Measurements from ENCODE around the gene CRB2.
A peak's percentile ranks its signal among the peaks of the same experiment; 100 is the strongest.

CRB2 gene

DNA sequence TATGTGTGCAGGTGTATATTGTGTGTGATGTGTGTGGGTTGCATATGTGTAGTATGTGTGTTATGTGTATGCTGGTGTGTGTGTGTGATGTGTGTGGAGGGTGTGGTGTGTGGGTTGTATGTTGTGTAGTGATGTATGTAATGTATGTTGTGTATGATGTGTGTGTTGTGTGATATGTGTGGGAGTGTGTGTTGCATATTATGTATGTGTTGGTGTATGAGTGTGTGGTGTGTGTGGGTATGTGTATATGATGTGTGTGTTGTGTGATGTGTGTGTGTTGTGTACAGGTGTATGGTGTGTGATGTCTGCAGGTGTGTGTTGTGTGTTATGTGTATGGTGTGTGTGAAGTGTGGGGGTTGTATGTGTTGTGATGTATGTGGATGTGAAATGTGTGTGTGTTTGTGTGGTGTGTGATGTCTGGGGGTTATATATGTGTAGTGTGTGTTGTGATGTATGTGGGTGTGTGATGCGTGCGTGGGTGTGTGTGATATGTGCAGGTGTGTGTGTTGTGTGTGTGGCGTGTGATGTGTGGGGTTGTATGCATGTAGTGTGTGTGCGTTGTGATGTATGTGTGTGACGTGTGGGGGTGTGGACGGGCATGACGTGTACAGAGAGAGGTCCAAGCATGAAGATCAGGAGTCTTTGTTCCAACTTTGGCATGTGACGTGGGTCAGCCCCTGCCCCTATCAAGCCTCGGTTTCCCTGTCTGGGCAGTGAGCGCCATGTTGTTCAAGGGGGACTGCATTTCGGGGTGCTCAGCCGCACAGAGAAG lies 8.5 kb upstream of the CRB2 start:
- no peak for DNase-seq (ENCODE audit: low read depth in 1 of 2, low spot score in 1 of 2)

DNA sequence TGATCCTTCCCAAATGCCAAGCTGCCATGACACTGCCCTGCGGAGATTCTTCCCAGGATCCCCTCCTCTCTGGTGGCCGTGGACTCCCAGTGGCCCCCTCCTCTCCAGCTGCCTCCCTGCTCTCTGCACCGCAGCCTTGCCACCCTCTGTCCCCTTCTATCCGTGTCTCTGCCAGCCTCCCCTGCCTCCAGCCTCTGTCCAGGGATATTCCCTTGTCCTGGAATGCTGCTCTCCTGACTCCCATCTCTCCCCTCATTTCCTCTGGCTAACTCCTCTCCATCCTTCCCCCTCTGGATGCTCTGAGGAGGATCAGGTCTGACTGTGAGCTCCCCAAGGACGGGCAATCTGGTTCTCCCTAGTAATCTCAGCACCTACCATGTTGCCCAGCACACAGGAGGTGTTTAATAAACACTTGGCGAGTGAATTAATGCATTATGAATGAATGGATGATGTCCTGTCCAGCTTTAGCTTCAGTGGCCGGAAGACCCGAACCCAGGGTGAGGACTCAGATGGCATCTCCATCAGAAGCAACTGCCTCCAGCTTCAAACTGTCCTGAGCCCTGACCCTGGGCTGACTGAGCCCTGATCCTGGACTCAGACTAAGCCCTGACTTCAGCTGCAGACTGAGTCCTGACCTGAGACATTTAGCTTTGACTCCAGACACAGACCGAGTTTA lies 7.5 kb upstream of the CRB2 start:
- no peak for DNase-seq (ENCODE audit: low read depth in 1 of 2, low spot score in 1 of 2)

- DNase-seq (ENCODE audit: low read depth in 1 of 2, low spot score in 1 of 2) = no peak
These were observed 7.0 kb upstream of the CRB2 start for GRCh38 chr9:123349033-123349432.

- DNase-seq (ENCODE audit: low read depth in 1 of 2, low spot score in 1 of 2) = peak; percentile 48 to 71
These were observed 6.1 kb upstream of the CRB2 start for GRCh38 chr9:123349691-123350480.

GRCh38 chr9:123350590-123351310 lies 5.2 kb upstream of the CRB2 start:
- no peak for DNase-seq (ENCODE audit: low read depth in 1 of 2, low spot score in 1 of 2)

- DNase-seq (ENCODE audit: low read depth in 1 of 2, low spot score in 1 of 2) = no peak
These were observed 3.0 kb upstream of the CRB2 start for GRCh38 chr9:123353041-123353440.

DNA sequence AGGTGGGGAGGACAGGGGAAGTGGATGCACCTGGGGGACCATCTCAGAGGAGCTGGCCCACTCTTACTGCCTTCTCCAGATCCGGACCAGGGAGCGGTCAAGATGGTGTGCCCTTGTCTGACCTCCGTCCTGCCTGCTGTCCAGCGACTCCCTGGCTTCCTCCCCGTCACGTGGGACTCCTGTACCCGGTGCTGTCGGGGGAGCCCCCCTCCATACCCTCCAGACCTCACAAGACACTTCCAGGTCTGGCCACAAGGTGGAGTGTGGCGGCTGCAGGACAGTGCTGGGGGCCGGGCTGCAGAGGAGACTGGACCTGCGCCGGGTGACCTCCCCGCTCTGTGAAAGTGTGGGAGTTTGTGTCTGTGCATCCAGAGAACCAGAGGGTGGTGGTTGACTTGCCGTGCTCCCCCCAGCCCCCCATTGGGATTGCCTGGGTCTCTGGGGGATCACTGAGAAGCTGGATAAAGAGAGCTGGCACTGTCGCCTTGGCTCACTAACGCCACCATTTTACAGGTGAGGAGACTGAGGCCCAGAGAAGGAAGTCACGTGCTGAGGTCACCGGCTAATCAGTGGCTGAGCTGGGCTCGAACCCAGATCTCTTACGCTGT lies 1.9 kb upstream of the CRB2 start:
- DNase-seq (ENCODE audit: low read depth in 1 of 2, low spot score in 1 of 2) = peak; percentile 13 to 18

- DNase-seq (ENCODE audit: low read depth in 1 of 2, low spot score in 1 of 2) = no peak
These were observed 1.0 kb upstream of the CRB2 start for GRCh38 chr9:123354806-123355508.

DNA sequence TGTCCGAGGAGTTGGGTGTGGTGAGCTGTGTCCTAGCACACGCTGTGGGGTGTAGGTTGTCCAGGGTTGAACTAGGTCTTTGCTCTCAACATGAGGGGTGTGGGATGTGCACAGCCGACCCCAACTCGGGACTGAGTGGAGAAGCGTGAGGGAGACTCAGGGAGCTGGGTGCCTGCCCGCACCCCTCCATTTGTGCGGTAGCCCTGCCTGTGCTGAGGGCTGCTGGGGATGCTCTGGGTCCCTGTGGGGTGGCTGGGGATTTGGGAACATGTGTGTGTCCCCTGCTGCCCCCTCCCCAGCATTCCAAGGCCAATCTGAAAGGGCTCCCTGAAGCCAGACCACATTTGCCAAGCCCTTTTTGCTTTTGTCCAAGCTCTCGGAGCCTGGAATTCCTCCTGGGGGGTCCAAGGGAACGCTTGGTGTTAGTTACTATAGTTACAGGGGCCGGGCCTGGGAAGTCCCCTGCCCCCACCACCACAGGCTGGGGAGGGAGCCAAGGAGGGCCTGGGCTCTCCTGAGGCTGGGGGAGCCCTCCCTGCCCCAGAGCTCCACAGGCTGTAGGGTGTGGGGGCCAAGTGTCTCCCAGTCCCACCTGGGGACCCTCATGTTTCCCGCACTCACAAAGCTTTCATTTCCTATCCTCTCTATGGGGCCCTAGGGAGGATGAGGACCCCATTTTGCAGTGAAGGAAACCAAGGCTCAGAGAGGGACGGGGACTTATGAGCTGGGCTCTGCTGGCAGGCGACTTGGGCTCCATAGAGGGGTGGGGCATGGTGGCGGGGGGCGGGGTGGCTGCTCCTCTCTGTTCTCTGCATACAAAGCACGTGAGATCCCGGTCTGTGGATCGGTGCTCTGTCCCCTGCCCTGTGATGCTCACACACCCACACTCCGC lies 1.1 kb downstream of the CRB2 start:
- DNase-seq (ENCODE audit: low read depth in 1 of 2, low spot score in 1 of 2) = no peak

- no peak for DNase-seq (ENCODE audit: low read depth in 1 of 2, low spot score in 1 of 2)
These were observed 1.7 kb downstream of the CRB2 start for GRCh38 chr9:123357743-123358059.

DNA sequence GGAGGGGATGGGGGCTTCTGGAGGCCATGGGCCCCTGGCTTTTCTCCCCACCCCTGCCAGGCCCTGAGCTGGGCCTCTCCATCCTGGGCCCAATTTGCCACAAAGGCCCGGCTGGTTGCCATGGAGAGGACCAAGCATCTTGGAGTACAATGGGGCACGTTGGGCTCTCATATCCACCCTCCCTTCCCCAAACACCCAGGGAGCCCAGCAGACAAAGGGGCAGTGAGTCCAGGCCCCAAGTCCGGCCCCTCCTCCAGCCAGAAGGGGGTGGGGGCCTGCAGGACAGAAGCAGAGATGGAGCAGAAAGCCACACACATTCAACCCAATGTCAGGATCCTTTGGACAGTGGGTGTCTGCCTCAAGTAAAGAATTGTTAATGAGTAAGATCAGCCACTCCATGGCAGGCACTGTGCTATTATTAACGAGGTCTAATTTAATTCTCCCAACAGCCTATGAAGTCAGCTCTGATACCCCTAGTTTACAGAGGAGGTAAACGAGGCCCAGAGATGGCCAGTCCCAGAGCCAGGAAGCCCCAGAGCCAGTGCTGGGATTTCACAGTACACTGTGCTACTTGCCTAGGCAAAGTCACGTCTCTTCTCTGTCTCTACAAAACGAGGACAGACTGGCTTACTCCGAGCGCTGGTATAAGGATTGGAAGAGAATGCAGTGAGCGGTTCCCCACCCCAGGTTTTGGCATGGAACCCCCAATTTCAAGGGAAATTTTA lies 2.3 kb downstream of the CRB2 start:
- no peak for DNase-seq (ENCODE audit: low read depth in 1 of 2, low spot score in 1 of 2)

- DNase-seq (ENCODE audit: low read depth in 1 of 2, low spot score in 1 of 2) = no peak
These were observed 3.1 kb downstream of the CRB2 start for GRCh38 chr9:123359106-123359505.

GRCh38 chr9:123359546-123359945 lies 3.5 kb downstream of the CRB2 start:
- no peak for DNase-seq (ENCODE audit: low read depth in 1 of 2, low spot score in 1 of 2)

- DNase-seq (ENCODE audit: low read depth in 1 of 2, low spot score in 1 of 2) = no peak
These were observed 4.4 kb downstream of the CRB2 start for GRCh38 chr9:123360161-123361085.

DNA sequence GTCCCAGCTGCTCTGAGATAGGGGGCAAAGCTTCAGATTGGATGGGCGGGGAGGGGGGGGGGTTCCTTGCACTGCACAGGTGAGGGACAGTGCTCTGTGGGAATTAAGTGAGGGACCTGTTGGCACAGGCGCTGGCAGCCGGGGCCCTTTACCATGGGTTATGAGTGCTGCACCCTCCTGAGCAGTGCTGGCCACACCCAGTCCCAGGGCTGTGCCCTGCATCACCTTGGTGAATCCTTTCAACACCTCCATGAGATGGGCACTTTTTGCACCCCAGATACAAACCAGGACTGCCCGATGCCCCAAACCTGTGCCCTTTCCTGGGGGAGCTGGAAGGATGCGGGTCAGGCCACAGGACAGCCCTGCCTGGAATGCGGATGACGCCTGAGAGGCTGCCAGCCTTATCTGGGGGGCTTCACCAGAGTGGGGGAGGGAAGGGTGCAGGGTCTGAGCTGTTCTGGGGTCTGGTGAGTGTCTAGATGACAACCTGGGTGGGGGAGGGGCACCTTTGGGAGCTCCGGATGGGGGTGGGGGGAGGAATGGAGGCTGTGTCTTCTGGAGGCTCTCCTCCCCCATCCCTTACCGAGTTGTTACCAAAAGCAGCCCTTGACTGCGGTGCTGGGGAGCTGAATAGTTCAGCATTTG lies 5.2 kb downstream of the CRB2 start:
- DNase-seq (ENCODE audit: low read depth in 1 of 2, low spot score in 1 of 2) = no peak

GRCh38 chr9:123361731-123362510 lies 5.9 kb downstream of the CRB2 start:
- DNase-seq (ENCODE audit: low read depth in 1 of 2, low spot score in 1 of 2) = no peak
